Mucosa of descending colon (tissue), 3 donors: ENCODE results near the gene SOX13. TPM values are rescaled to one million over a fixed set of nuclear protein-coding genes. Genes with fewer than 3 reads are reported as not detected.

Experiments
- ATAC-seq: fragments of 200-7000 bp; cut with Tn5 transposase; one replicate; pipeline ENCODE4 v1.9.1; 2020; ENCODE audit warnings: mild to moderate bottlenecking, moderate library complexity
- DNase-seq, 3 donors: peaks; one replicate each; pipeline ENCODE4 v3.0.0-alpha.2; 2020
- H3K36me3 ChIP-seq: fragments of 200-600 bp; one replicate; pipeline ENCODE4 v1.8.0; 2021; ENCODE audit warnings: low read depth, mild to moderate bottlenecking
- H3K4me1 ChIP-seq: fragments of 200-600 bp; one replicate; pipeline ENCODE4 v1.8.0; 2021; ENCODE audit warnings: low read depth, mild to moderate bottlenecking
- H3K4me3 ChIP-seq: fragments of 200-600 bp; one replicate; pipeline ENCODE4 v1.8.0; 2021; ENCODE audit warnings: mild to moderate bottlenecking
- H3K9me3 ChIP-seq: fragments of 200-600 bp; one replicate; pipeline ENCODE4 v1.8.0; 2021; ENCODE audit warnings: mild to moderate bottlenecking
- CTCF ChIP-seq: fragments of 200-600 bp; IDR thresholded peaks from one replicate; pipeline ENCODE4 v1.8.0; 2022; ENCODE audit warnings: antibody characterized with exemption, mild to moderate bottlenecking
- intact Hi-C, 2 donors: fragments of 100-400 bp; cut with DNase I in 1 of 2; cut with micrococcal nuclease in 1 of 2; formaldehyde crosslinking; loops; one replicate each; pipeline versions ENCODE4 v1.11.0 to v1.11.1; 2022; cut with DNase I, micrococcal nuclease
- total RNA-seq, 3 donors: library from RNA; stranded (reverse); fragmentation: NEBNext Ultra II Directional in 2 of 3; extraction: Animal tissue kit (Norgen Biotek cat#: 25700) in 2 of 3; gene quantifications; one replicate each; pipeline versions ENCODE4 v1.2.1 to v1.2.4, GENCODE V29; 2021 to 2023
- donor health status: DM: no; HTN: no; CAD: no; lungs with moderate emphysema.
- donor health status: DM: no; HTN: no; CAD: no.
- donor health status: DM: no; HTN: yes; CAD: no.

The SOX13 gene
- total RNA-seq, 3 donors from 2014 or later: 39.8 to 69.2 (median 40.7) TPM

DNA sequence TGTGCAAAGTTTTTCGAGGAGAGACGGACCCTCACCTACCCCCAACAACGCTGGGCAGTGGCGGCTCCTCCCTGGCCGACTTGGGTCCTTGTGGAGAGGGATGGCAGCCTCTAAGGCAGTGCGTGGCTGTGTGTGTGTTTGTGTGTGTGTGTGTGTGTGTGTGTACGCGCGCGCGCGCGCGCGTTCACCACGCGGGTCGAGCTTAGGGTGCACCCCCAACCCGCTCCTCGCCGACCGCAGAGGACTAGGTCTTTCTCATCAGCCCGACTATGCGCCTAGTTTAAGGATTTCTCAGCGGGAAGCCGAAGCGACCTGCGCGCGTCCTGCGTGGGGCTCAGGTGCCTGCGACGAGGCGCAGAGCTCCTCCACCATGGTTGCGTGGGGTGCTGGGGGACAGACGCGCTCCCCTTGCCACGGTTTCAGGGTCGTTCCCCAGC, 940 bp downstream of the SOX13 start:
- H3K4me3 ChIP-seq: peak overlapping the region; percentile 46
- no peak for TF ChIP-seq CTCF
- intact Hi-C loops: loop anchor here in 1 of 2 donors (10.0 kb wide), 1 partner anchor 51 kb away; no protein-coding TSS in a partner anchor
- DNase-seq (no peak), ATAC-seq (peak; percentile 32)
- peaks cover 8% of the 10 kb centered on the region for H3K4me1 ChIP-seq
- no peaks in the 10 kb centered on the region for H3K9me3 ChIP-seq
- no peaks in the 10 kb centered on the region for H3K36me3 ChIP-seq

DNA sequence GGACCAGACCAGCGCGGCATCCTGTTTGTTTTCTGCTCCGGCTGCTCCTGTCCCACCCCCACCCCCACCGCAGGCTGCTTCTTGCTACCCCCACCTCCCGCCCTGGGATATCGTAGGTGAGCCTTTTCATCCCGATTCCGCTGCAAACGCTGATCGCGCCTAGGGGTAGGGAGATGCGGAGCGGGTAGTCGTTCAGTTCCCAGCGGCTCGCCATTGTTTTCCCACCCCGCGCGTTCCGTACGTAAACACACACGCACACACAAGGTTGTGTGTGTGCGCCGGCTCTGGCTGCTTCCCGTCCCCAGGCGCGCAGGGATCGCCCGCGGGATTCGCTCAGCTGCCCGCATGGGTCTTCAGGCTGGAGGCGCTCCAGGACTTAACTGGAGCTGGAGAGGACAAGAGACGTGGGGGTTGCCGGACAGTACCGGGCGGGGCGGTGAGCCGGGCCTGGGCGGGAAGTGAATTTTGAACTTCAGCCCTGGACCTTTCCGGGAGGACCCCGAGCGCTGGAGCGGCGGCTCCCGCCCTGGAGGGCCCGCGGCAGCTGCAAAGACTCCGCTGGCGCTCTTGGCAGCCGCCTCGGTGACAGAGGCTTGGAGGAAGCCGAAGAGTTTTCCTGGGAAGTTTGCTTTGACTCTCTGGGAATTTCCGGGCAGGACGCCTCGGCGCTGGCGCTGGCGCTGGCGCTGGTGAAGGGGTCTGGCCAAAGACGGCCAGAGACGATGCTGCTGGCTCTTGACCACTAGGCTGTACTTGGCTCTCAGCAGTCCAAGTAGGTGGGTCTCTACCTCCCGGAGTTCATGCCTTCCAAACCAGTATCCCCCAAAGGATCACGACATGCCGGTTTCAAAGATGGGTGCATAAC, 1.6 kb downstream of the SOX13 start:
- Histone ChIP-seq H3K36me3 (no peaks in the 10 kb centered on the region), H3K4me1 (peaks cover 9% of the 10 kb centered on the region)
- intact Hi-C loops: loop anchor here in 1 of 2 donors (10.0 kb wide), 1 partner anchor 50 kb away; no protein-coding TSS in a partner anchor

GRCh38 chr1:204075139-204075521, 2.2 kb downstream of the SOX13 start:
- Histone ChIP-seq H3K9me3 (no peaks in the 10 kb centered on the region), H3K4me3 (peak overlapping the region; percentile 46), H3K4me1 (peaks cover 16% of the 10 kb centered on the region), H3K36me3 (no peaks in the 10 kb centered on the region)
- no peak for TF ChIP-seq CTCF
- intact Hi-C loops: loop anchor here in 1 of 2 donors (10.0 kb wide), 1 partner anchor 50 kb away; no protein-coding TSS in a partner anchor
- peak; percentile 69 to 78 (median 73) for DNase-seq
- ATAC-seq: peak; percentile 61

More for the DNA sequence above, 1.6 kb downstream of the SOX13 start:
- Histone ChIP-seq H3K4me3 (peak overlapping the region; percentile 46), H3K9me3 (no peaks in the 10 kb centered on the region)
- no peak for TF ChIP-seq CTCF
- DNase-seq (peak; percentile 79 to 86 (median 83)), ATAC-seq (peak; percentile 67)

DNA sequence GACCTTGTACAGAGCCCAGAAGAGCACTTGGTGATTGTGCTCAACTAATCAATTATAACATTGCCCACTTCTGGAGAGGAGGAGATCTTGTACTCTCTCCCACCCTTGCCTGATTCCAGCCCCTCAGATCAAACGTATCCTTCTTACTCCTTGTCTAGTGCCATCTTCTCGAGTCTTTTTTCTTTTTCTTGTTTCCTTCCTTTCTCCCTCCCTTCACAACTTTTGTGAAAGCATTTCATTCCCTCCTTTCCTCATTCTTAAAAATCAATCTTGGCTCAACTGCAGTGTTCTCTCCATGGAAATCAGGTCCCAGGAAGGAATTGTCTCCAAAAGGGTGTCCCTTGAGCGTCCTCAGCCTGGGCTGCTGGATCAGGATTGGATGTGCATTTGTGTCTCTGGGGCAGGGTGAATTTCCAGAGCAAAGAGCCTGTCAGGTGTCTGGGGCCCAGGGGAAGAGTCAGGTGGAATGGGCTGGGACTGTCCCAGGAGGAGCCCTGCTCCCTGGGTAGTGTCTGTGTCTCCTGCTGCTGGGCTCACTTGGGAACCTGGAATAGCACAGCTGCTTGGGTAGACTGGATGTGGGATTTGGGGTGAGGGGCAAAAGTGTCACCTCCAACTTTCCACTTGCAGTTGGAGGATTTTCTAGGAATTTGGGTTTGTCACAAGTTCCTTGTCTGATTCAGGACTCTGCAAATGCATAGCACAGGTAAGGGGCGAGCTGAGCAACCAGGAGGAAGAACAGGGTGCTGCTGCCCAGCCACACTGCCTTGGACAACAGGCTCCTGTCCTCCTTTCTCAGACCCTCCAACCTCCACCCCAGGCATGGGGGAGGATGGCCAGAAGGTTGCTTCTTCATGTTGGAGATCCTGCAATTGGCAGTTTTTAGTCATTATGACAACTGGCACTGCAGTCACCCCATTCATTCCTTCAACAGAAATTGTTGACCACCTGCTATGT, 3.3 kb downstream of the SOX13 start:
- H3K36me3 ChIP-seq: no peaks in the 10 kb centered on the region
- intact Hi-C loops: loop anchor here in 1 of 2 donors (10.0 kb wide), 1 partner anchor 49 kb away; no protein-coding TSS in a partner anchor
- no peaks in the 10 kb centered on the region for H3K9me3 ChIP-seq
- no peak for ATAC-seq
- no peak for TF ChIP-seq CTCF
- no peak for DNase-seq
- peaks cover 22% of the 10 kb centered on the region for H3K4me1 ChIP-seq
- no peak overlapping the region for H3K4me3 ChIP-seq

DNA sequence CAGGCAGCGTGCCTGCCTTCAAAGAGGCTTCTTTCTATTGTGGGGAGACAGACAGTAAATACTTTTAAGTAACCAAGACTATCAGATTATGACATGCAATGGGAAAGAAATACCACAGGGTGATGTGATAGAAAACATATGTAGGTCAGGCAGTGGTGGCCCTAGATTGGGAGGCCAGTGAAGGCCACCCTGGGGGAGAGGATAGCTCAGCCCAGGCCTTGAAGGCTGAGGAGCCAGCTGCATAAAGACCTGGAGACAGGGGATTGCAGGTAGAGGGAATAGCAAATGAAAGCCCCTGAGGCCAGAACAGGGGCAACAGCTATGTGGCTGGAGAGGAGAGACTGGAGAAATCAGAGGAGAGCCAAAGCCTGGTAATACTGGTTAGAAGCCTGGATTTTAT, 4.0 kb downstream of the SOX13 start:
- Histone ChIP-seq H3K4me3 (no peak overlapping the region), H3K9me3 (no peaks in the 10 kb centered on the region), H3K36me3 (no peaks in the 10 kb centered on the region), H3K4me1 (peaks cover 22% of the 10 kb centered on the region)
- intact Hi-C loops: loop anchor here in 1 of 2 donors (10.0 kb wide), 1 partner anchor 48 kb away; no protein-coding TSS in a partner anchor
- DNase-seq (no peak), ATAC-seq (no peak)
- no peak for TF ChIP-seq CTCF
